Neural cell (in vitro differentiated cells): ENCODE measurements around the gene TENM3.

Experiments
- EP300 ChIP-seq: fragments of 450-650 bp; conservative IDR thresholded peaks from 2 replicates; pipeline ENCODE4 v1.6.1; 2014; ENCODE audit warnings: antibody characterized with exemption, mild to moderate bottlenecking, moderate library complexity; ENCODE audit not compliant: poor library complexity, severe bottlenecking
- EZH2 ChIP-seq: fragments of 200-600, 300-800 bp; shearing (Covaris generic), sonication (generic); IDR thresholded peaks from 2 replicates; pipeline ENCODE4 v1.6.1; 2014; ENCODE audit warnings: antibody characterized with exemption, low read length, borderline replicate concordance, mild to moderate bottlenecking; ENCODE audit not compliant: insufficient read depth, poor library complexity, severe bottlenecking
- SMC3 ChIP-seq: fragments of 450-650 bp; conservative IDR thresholded peaks from 2 replicates; pipeline ENCODE4 v1.6.1; 2014; ENCODE audit warnings: antibody characterized with exemption, mild to moderate bottlenecking, moderate library complexity; ENCODE audit not compliant: poor library complexity
- TF ChIP-seq, protein P1 (sequence below): fragments of 450-650 bp; IDR thresholded peaks from 2 replicates; pipeline ENCODE4 v1.5.1; 2014; ENCODE audit warnings: antibody characterized with exemption, mild to moderate bottlenecking, moderate library complexity; ENCODE audit not compliant: poor library complexity, severe bottlenecking

DNA sequence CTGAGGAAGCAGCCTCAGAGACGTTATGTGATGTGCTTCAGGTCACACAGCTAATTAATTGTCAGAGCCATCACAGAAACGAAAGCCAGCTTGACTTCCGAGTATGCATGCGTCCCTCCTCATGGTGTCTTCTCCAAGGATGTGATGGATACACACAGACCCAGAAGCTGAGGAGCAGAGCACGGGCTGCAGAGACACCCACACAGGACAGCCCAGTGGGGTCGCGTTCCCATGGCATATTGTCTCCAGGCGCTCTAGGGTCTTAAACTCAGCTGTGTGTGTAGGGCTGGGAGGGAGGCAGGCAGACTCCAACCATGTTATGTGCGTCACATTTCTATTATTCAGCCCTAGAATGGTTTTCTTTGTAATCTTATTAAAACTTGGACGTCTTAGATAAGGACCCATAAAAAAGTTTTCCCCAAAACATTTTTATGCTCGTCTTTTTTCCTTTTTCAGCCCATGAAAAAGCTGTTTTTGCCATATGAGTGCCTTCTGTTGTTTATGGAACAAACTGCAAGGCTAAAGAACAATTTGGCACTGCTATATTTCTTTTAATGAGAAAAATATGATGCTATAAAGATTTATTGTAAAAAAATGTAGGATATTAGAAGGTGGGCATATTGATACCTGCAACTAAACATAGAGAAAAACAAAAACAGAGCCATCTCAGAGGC is 48.5 kb downstream of the TENM3 start:
- TF ChIP-seq, protein P1, sequence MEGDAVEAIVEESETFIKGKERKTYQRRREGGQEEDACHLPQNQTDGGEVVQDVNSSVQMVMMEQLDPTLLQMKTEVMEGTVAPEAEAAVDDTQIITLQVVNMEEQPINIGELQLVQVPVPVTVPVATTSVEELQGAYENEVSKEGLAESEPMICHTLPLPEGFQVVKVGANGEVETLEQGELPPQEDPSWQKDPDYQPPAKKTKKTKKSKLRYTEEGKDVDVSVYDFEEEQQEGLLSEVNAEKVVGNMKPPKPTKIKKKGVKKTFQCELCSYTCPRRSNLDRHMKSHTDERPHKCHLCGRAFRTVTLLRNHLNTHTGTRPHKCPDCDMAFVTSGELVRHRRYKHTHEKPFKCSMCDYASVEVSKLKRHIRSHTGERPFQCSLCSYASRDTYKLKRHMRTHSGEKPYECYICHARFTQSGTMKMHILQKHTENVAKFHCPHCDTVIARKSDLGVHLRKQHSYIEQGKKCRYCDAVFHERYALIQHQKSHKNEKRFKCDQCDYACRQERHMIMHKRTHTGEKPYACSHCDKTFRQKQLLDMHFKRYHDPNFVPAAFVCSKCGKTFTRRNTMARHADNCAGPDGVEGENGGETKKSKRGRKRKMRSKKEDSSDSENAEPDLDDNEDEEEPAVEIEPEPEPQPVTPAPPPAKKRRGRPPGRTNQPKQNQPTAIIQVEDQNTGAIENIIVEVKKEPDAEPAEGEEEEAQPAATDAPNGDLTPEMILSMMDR: no peak
- TF ChIP-seq EP300 (no peak), EZH2 (no peak), SMC3 (no peak)
